Tibial nerve (tissue), 4 donors: ENCODE data around the gene SNAPC1. TPM values are rescaled to one million over a fixed set of nuclear protein-coding genes. Genes with fewer than 3 reads are reported as not detected.
"Not testable (repeated sequence)": the region's sequence is repeated elsewhere in the genome, so short reads cannot be mapped to it uniquely, and the experiment has no call there.

ENCODE experiments used
- DNase-seq, 2 donors: peaks; one replicate each; pipeline ENCODE4 v3.0.0-alpha.2; 2019; ENCODE audit warnings: low spot score in 2 of 2
- H3K27ac ChIP-seq, 4 donors: fragments of 200-600 bp; sonication (generic) in 3 of 4; one replicate each; pipeline ENCODE4 v1.5.1; 2017 to 2019; ENCODE audit warnings: mild to moderate bottlenecking in 1 of 4
- H3K27me3 ChIP-seq, 2 donors: fragments of 200-600 bp; sonication (generic) in 1 of 2; one replicate each; pipeline versions ENCODE4 v1.5.1 to v1.6.0; 2017 to 2019
- H3K36me3 ChIP-seq, 3 donors: fragments of 200-600 bp; sonication (generic); one replicate each; pipeline ENCODE4 v1.5.1; 2018 to 2019
- H3K4me1 ChIP-seq, 4 donors: fragments of 200-600 bp; sonication (generic) in 3 of 4; one replicate each; pipeline ENCODE4 v1.5.1; 2017 to 2019
- H3K4me3 ChIP-seq, 4 donors: fragments of 200-600 bp; sonication (generic) in 3 of 4; one replicate each; pipeline ENCODE4 v1.5.1; 2017 to 2019; ENCODE audit warnings: mild to moderate bottlenecking in 1 of 4, moderate library complexity in 1 of 4
- H3K9me3 ChIP-seq, 4 donors: fragments of 200-600 bp; sonication (generic) in 3 of 4; one replicate each; pipeline ENCODE4 v1.5.1; 2017 to 2019
- CTCF ChIP-seq, 5 experiments: fragments of 200-600 bp in 3 of 5; fragments of 450-650 bp in 2 of 5; sonication (generic) in 3 of 5; IDR thresholded peaks; one replicate each; pipeline ENCODE4 v1.5.1; 2016 to 2019; ENCODE audit warnings: antibody characterized with exemption in 5 of 5, mild to moderate bottlenecking in 3 of 5, moderate library complexity in 2 of 5
- EP300 ChIP-seq, 2 donors: sonication (generic); formaldehyde crosslinking; IDR thresholded peaks; one replicate each; pipeline ENCODE4 v1.6.1; 2017; ENCODE audit warnings: antibody characterized with exemption in 2 of 2, mild to moderate bottlenecking in 1 of 2
- POLR2A ChIP-seq, 2 donors: fragments of 450-650 bp; IDR thresholded peaks; one replicate each; pipeline ENCODE4 v1.6.1; 2017; ENCODE audit warnings: antibody characterized with exemption in 2 of 2, mild to moderate bottlenecking in 2 of 2, moderate library complexity in 2 of 2
- WGBS, 2 donors: methylation state at CpG; one replicate each; pipeline ENCODE4 v1.1.5; 2018; 5-methylcytosine and 5-hydroxymethylcytosine counted together
- total RNA-seq, 4 donors: library from RNA; depleted of rRNA; stranded (reverse); fragments of >200 nt; gene quantifications; one replicate each; pipeline ENCODE4 v1.1.0, GENCODE V29; 2016

SNAPC1 gene
- total RNA-seq, 4 donors from 2014 or later = 6.3 to 14.4 (median 10.2) TPM

GRCh38 chr14:61739133-61739532 is 23.1 kb upstream of the SNAPC1 start:
- no peak for DNase-seq
- TF ChIP-seq POLR2A (IDR thresholded peaks at IDR 0.05) (no peak), EP300 (IDR thresholded peaks at IDR 0.05) (no peak), CTCF (IDR thresholded peaks at IDR 0.05) (no peak)
- H3K9me3 ChIP-seq = no peaks in the 10 kb centered on the region
- H3K4me1 ChIP-seq = no peaks in the 10 kb centered on the region
- H3K4me3 ChIP-seq = no peak overlapping the region
- peaks cover 6 to 94% (median 19%) of the 10 kb centered on the region in 3 donors for H3K36me3 ChIP-seq
- H3K27me3 ChIP-seq = no peaks in the 10 kb centered on the region
- H3K27ac ChIP-seq = no peak overlapping the region

- no peak overlapping the region for H3K4me3 ChIP-seq
- H3K4me1 ChIP-seq = no peaks in the 10 kb centered on the region
- TF ChIP-seq CTCF (IDR thresholded peaks at IDR 0.05) = no peak
- TF ChIP-seq POLR2A (IDR thresholded peaks at IDR 0.05) = no peak
- TF ChIP-seq EP300 (IDR thresholded peaks at IDR 0.05) = no peak
- no peaks in the 10 kb centered on the region for H3K27me3 ChIP-seq
- H3K27ac ChIP-seq = no peak overlapping the region
- 94% methylated on average over 6 of the region's 6 CpGs for WGBS, 2 donors
- DNase-seq = no peak
- peaks cover 6 to 94% (median 10%) of the 10 kb centered on the region in 3 donors for H3K36me3 ChIP-seq
- no peaks in the 10 kb centered on the region for H3K9me3 ChIP-seq
These were observed 19.8 kb upstream of the SNAPC1 start for GRCh38 chr14:61742371-61742770.

GRCh38 chr14:61744238-61744637 is 18.0 kb upstream of the SNAPC1 start:
- Histone ChIP-seq H3K4me1 (peaks cover 0 to 2% (median 0%) of the 10 kb centered on the region in 4 donors), H3K36me3 (peaks cover 0 to 81% (median 0%) of the 10 kb centered on the region in 3 donors), H3K27ac (no peak overlapping the region), H3K4me3 (no peak overlapping the region), H3K9me3 (no peaks in the 10 kb centered on the region), H3K27me3 (no peaks in the 10 kb centered on the region)
- no peak for DNase-seq
- TF ChIP-seq CTCF (IDR thresholded peaks at IDR 0.05) (no peak), EP300 (IDR thresholded peaks at IDR 0.05) (no peak), POLR2A (IDR thresholded peaks at IDR 0.05) (no peak)
- WGBS, 2 donors = 95 to 96% methylated on average over 5 of the region's 5 CpGs

- not testable (repeated sequence) for DNase-seq, H3K27me3 ChIP-seq, H3K9me3 ChIP-seq, H3K27ac ChIP-seq, H3K4me3 ChIP-seq
- peaks cover 0 to 64% (median 0%) of the 10 kb centered on the region in 3 donors for H3K36me3 ChIP-seq
- peaks cover 0 to 17% (median 0%) of the 10 kb centered on the region in 4 donors for H3K4me1 ChIP-seq
- WGBS, 2 donors = 97 to 100% methylated on average over 3 of the region's 3 CpGs
These were observed 15.9 kb upstream of the SNAPC1 start for GRCh38 chr14:61746346-61746745.

- peaks cover 0 to 59% (median 0%) of the 10 kb centered on the region in 3 donors for H3K36me3 ChIP-seq
- no peak for DNase-seq
- H3K9me3 ChIP-seq = no peaks in the 10 kb centered on the region
- H3K4me1 ChIP-seq = peaks cover 0 to 18% (median 0%) of the 10 kb centered on the region in 4 donors
- no peak overlapping the region for H3K4me3 ChIP-seq
- H3K27ac ChIP-seq = no peak overlapping the region
- no peaks in the 10 kb centered on the region for H3K27me3 ChIP-seq
- TF ChIP-seq POLR2A (IDR thresholded peaks at IDR 0.05) (no peak), EP300 (IDR thresholded peaks at IDR 0.05) (no peak), CTCF (IDR thresholded peaks at IDR 0.05) (no peak)
These were observed 15.3 kb upstream of the SNAPC1 start for GRCh38 chr14:61746881-61747280.

GRCh38 chr14:61747342-61747741 is 14.9 kb upstream of the SNAPC1 start:
- WGBS, 2 donors = 84 to 88% methylated on average over 3 of the region's 3 CpGs
- peaks cover 0 to 54% (median 0%) of the 10 kb centered on the region in 3 donors for H3K36me3 ChIP-seq
- TF ChIP-seq EP300 (IDR thresholded peaks at IDR 0.05) = no peak
- TF ChIP-seq POLR2A (IDR thresholded peaks at IDR 0.05) = no peak
- no peak for TF ChIP-seq CTCF (IDR thresholded peaks at IDR 0.05)
- peaks cover 0 to 22% (median 0%) of the 10 kb centered on the region in 4 donors for H3K4me1 ChIP-seq
- no peak for DNase-seq
- H3K27me3 ChIP-seq = no peaks in the 10 kb centered on the region
- no peak overlapping the region for H3K4me3 ChIP-seq
- no peaks in the 10 kb centered on the region for H3K9me3 ChIP-seq
- no peak overlapping the region for H3K27ac ChIP-seq
